ENCODE results near the gene FSCN2. TPM values are rescaled to one million over a fixed set of nuclear protein-coding genes. Genes with fewer than 3 reads are reported as not detected.

FSCN2 gene
- total and polyA plus RNA-seq, 9 donors: 0.13 to 6.4 (median 3.0) TPM

DNA sequence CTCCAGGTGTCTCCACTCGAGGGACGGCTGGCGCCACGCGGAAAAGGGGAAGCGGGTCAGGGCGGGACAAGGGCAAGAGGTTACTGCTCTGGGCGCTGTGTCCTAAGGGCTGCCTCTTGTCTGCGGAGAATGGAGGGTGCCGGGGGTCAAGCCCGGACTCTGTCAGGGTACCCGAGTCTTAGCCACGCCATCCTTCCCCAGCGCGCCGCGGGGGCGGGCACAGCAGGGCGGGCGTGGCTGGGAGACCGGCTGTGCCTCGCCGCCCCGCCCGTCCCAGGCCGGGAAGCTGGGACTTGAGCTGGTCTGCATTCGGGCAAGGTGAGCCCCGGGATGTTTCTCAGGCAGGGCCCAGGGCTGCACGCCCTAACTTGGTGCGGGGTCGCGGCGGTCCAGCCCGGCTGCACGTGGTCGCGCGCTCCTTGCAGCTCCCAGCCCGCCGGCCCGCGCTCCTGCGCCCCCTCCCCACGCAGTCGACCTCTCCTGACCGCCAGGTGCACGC is 9.3 kb upstream of the FSCN2 start:
- intact Hi-C loops (cut with DNase I): no loop called here
- no peaks in the 10 kb centered on the region for H3K9me3 ChIP-seq
- peak overlapping the region in 1 of 2 donors; percentile 27 for H3K27ac ChIP-seq
- H3K36me3 ChIP-seq: no peaks in the 10 kb centered on the region
- peaks cover 18% of the 10 kb centered on the region for H3K4me1 ChIP-seq (ENCODE audit: insufficient read depth)
- TF ChIP-seq, protein P1, sequence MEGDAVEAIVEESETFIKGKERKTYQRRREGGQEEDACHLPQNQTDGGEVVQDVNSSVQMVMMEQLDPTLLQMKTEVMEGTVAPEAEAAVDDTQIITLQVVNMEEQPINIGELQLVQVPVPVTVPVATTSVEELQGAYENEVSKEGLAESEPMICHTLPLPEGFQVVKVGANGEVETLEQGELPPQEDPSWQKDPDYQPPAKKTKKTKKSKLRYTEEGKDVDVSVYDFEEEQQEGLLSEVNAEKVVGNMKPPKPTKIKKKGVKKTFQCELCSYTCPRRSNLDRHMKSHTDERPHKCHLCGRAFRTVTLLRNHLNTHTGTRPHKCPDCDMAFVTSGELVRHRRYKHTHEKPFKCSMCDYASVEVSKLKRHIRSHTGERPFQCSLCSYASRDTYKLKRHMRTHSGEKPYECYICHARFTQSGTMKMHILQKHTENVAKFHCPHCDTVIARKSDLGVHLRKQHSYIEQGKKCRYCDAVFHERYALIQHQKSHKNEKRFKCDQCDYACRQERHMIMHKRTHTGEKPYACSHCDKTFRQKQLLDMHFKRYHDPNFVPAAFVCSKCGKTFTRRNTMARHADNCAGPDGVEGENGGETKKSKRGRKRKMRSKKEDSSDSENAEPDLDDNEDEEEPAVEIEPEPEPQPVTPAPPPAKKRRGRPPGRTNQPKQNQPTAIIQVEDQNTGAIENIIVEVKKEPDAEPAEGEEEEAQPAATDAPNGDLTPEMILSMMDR (IDR thresholded peaks at IDR 0.05): no peak
- no peak for TF ChIP-seq POLR2A (IDR thresholded peaks at IDR 0.05)
- peak overlapping the region; percentile 47 for H3K4me3 ChIP-seq
- no peaks in the 10 kb centered on the region for H3K27me3 ChIP-seq
- DNase-seq: peak in 2 of 5 donors; percentile 45 to 67
- WGBS, 3 donors: 0 to 2% (median 2%) methylated on average over 11 to 47 of the region's 47 CpGs

- DNase-seq: peak in 1 of 5 donors; percentile 49
- H3K36me3 ChIP-seq: no peaks in the 10 kb centered on the region
- H3K4me3 ChIP-seq: peak overlapping the region; percentile 47
- no peak overlapping the region for H3K27ac ChIP-seq
- no peaks in the 10 kb centered on the region for H3K27me3 ChIP-seq
- intact Hi-C loops (cut with DNase I): loop anchor here in 2 of 4 donors (10.0 kb wide), 1 partner anchor 75 kb away; no protein-coding TSS in a partner anchor
- WGBS, 3 donors: 6 to 17% (median 11%) methylated on average over 28 to 61 of the region's 61 CpGs
- H3K4me1 ChIP-seq (ENCODE audit: insufficient read depth): peaks cover 18% of the 10 kb centered on the region
- TF ChIP-seq POLR2A (IDR thresholded peaks at IDR 0.05): no peak
- no peak for TF ChIP-seq EP300 (IDR thresholded peaks at IDR 0.05)
- TF ChIP-seq, protein P1 (IDR thresholded peaks at IDR 0.05): peak in 2 of 3 donors; percentile 50 to 60
- H3K9me3 ChIP-seq: no peaks in the 10 kb centered on the region
These were observed 8.7 kb upstream of the FSCN2 start for GRCh38 chr17:81519284-81520020.

- Histone ChIP-seq H3K4me3 (no peak overlapping the region), H3K4me1 (ENCODE audit: insufficient read depth) (peaks cover 18% of the 10 kb centered on the region), H3K9me3 (no peaks in the 10 kb centered on the region), H3K27me3 (no peaks in the 10 kb centered on the region), H3K27ac (no peak overlapping the region), H3K36me3 (no peaks in the 10 kb centered on the region)
- TF ChIP-seq, protein P1 (IDR thresholded peaks at IDR 0.05): no peak
- intact Hi-C loops (cut with DNase I): loop anchor here in 2 of 4 donors (10.0 kb wide), 1 partner anchor 75 kb away; no protein-coding TSS in a partner anchor
- 71 to 78% (median 75%) methylated on average over 13 to 14 of the region's 14 CpGs for WGBS, 3 donors
- DNase-seq: no peak
These were observed 7.9 kb upstream of the FSCN2 start for GRCh38 chr17:81520021-81520901.
